Esophagus (tissue), 2 donors: ENCODE results near the gene PLXNA2. TPM values are rescaled to one million over a fixed set of nuclear protein-coding genes. Genes with fewer than 3 reads are reported as not detected.

ENCODE experiments used
- H3K27ac ChIP-seq, 2 donors: one replicate each; pipeline ENCODE4 v1.5.1; 2013; ENCODE audit warnings: low read depth in 2 of 2, mild to moderate bottlenecking in 2 of 2, inconsistent platforms in 1 of 2, low read length in 1 of 2, moderate library complexity in 1 of 2
- H3K27me3 ChIP-seq, 2 donors: one replicate each; pipeline ENCODE4 v1.6.1; 2013; ENCODE audit warnings: low read length in 2 of 2, control low read depth in 1 of 2, mild to moderate bottlenecking in 1 of 2; ENCODE audit not compliant: insufficient read depth in 2 of 2, control insufficient read depth in 1 of 2
- H3K36me3 ChIP-seq, 2 donors: one replicate each; pipeline ENCODE4 v1.6.1; 2013; ENCODE audit warnings: low read length in 1 of 2; ENCODE audit not compliant: control insufficient read depth in 2 of 2, insufficient read depth in 2 of 2
- H3K4me1 ChIP-seq, 2 donors: one replicate each; pipeline ENCODE4 v1.6.1; 2013; ENCODE audit warnings: low read length in 1 of 2; ENCODE audit not compliant: control insufficient read depth in 2 of 2, insufficient read depth in 2 of 2
- H3K4me3 ChIP-seq, 2 donors: one replicate each; pipeline ENCODE4 v1.5.1; 2013; ENCODE audit warnings: low read length in 2 of 2, mild to moderate bottlenecking in 2 of 2, low read depth in 1 of 2, moderate library complexity in 1 of 2
- H3K9me3 ChIP-seq, 2 donors: one replicate each; pipeline ENCODE4 v1.6.1; 2013; ENCODE audit warnings: mild to moderate bottlenecking in 2 of 2, low read depth in 1 of 2, low read length in 1 of 2, moderate library complexity in 1 of 2; ENCODE audit not compliant: control insufficient read depth in 2 of 2, insufficient read depth in 1 of 2
- WGBS, 2 donors: extraction: QIAGEN DNeasy Blood & Tissue Kit; methylation state at CpG; one replicate each; pipeline ENCODE4 v1.1.7; 2013; 5-methylcytosine and 5-hydroxymethylcytosine counted together
- polyA plus RNA-seq, 2 donors: library from polyadenylated mRNA; stranded (reverse); fragments of 200-250 nt; gene quantifications; one replicate each; pipeline ENCODE4 v1.2.3, GENCODE V29; 2013
- donor health status: healthy with polysubstance abuse.
- donor health status: Bipolar disorder and iron deficiency.

PLXNA2 gene
- polyA plus RNA-seq, 2 donors = 12.6 to 25.5 TPM

DNA sequence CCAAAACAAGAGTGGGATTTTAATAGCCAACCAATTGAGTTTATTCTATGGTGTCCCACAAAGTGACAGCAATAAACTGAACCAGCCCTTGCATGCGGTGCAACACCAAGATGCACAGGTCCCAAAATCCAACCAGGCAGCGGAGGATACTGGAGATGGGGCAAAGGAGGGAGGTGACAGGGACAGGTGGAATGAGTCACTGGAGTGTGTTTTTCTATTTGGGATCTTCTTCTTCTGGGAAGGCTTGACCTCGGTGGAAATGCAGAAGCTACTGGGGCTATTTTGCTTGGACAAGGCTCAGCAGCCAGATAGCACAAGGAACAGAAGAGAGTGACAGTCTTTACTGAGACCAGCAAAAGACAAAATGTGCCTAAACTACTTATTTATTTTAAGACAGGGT, 97.5 kb downstream of the PLXNA2 start:
- 92 to 95% methylated on average over 3 of the region's 3 CpGs for WGBS, 2 donors
- Histone ChIP-seq H3K27me3 (no peaks in the 10 kb centered on the region), H3K4me1 (peaks cover 3 to 13% of the 10 kb centered on the region in 2 donors)

DNA sequence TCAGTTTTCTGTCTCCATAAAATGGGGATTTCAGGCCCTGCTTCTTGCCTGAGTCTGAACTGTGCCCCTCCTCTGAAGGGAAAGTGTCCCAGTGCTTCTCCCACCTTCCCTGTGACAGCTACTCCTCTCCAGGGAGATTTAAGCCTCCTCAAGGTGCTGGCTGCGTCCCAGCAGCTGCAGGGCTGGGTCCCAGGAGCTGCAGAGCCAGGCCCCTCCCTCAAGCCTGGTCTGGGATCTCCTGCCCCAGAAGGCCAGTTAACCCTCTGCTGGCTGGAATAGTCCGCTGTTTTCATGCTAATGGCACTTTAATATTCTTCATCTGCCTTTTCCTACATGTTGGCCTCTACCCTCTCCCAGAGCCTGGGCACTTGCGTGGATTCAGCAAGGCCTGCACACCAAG, 99.0 kb downstream of the PLXNA2 start:
- Histone ChIP-seq H3K36me3 (peaks cover 0 to 18% of the 10 kb centered on the region in 2 donors), H3K9me3 (no peaks in the 10 kb centered on the region), H3K4me3 (no peak overlapping the region), H3K4me1 (peaks cover 3 to 6% of the 10 kb centered on the region in 2 donors), H3K27me3 (no peaks in the 10 kb centered on the region), H3K27ac (no peak overlapping the region)
- WGBS, 2 donors = 66 to 71% methylated on average over 3 of the region's 3 CpGs

More for the DNA sequence above, 97.5 kb downstream of the PLXNA2 start:
- Histone ChIP-seq H3K4me3 (no peak overlapping the region), H3K27ac (no peak overlapping the region), H3K36me3 (peaks cover 0 to 13% of the 10 kb centered on the region in 2 donors), H3K9me3 (no peaks in the 10 kb centered on the region)

DNA sequence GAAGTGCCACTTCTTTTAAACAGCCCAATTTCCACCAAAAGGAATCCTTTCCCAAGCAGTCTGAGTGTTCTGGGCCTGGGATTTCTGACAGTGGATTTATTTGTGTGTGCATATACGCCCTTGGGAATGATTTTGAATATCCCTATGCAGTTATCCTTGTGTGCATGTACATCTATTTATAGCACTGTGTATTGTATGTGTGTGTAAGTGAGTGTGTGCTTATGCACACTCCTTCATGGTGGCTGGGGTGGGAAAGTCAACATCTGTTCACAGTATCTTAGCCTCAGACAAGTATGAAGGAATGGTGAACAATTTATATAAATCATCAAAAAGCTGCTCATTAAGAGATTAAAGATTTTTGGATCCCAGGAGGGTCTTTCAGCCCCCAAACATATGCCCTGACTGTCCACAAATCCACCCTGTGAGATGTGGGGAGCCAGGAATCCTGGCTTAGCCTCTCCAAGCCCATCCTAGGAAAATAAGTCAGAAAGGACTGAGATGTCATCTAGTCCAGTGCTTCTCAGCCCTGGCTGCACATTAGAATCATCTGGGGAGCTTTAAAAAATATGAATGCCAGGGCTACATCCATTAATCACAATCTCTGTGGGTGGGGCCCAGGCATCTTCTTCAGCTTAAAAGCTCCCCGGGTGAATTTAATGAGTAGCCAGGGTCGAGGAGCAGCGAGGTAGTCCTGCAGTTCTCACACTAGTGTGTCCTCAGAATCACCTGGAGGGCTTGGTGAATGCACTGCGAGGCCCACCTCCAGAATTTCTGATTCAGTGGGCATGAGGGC, 101.4 kb downstream of the PLXNA2 start:
- Histone ChIP-seq H3K4me1 (peaks cover 0 to 6% of the 10 kb centered on the region in 2 donors), H3K9me3 (no peaks in the 10 kb centered on the region), H3K27me3 (no peaks in the 10 kb centered on the region), H3K36me3 (peaks cover 0 to 17% of the 10 kb centered on the region in 2 donors), H3K4me3 (no peak overlapping the region), H3K27ac (no peak overlapping the region)
- 55 to 56% methylated on average over 5 of the region's 5 CpGs for WGBS, 2 donors

DNA sequence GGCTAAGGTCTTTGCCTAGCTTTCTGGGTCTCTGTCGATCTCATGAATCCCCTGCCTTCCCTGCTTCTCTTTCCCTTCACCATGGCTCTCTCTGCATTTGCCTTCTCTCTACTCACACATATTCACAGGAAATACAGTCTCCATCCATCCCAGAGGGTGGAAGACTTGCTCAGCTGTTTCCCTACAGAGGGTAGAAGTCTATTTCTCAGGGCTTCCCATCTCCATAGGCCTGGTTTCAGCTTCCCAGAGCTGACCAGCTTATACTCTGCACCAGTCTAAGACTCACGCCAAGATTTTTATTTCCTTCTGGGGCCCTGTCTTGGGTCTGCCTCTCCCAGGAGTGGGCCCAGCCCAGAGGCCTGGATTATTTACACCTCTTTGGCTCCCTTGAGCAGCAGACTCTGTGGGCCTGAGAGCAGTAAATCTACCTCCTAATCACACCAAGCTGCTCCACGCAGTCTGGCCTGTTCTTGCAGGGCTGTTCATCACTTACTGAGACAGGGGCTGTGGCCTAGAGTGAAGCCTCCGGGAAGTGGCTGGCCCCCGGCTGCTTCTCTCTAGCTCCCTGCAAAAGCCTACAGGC, 102.5 kb downstream of the PLXNA2 start:
- peaks cover 0 to 17% of the 10 kb centered on the region in 2 donors for H3K36me3 ChIP-seq
- no peak overlapping the region for H3K27ac ChIP-seq
- 66 to 74% methylated on average over 5 of the region's 5 CpGs for WGBS, 2 donors
- H3K27me3 ChIP-seq = no peaks in the 10 kb centered on the region
- peaks cover 2 to 6% of the 10 kb centered on the region in 2 donors for H3K4me1 ChIP-seq
- H3K9me3 ChIP-seq = no peaks in the 10 kb centered on the region
- no peak overlapping the region for H3K4me3 ChIP-seq

DNA sequence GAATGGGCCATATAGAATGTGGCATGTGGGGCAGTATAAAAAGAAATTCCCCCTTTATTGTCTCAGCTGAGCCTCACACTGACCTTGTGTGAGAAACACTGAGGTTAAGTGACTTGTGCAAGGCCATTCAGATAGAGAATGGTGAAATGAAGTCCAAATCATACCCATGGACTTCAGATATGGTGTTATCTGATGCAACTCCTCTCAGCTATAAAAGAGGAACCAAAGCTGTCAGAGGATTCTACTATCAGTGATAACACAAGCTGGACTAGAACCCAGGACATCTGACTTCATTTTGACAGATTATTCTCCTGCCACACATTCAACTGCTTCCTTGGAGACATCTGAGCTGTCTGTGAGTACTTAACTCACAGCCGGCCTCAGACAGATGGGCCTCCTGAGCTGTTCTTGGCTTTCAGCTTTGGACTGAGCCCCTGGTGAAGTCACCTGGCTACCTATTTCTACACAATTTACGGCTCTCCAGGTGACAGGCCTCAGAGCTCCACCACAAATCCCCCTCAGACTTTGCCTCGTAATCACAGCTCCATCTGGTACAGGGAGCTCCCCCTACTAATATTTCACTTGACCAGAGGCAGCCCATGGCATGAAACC, 104.6 kb downstream of the PLXNA2 start:
- WGBS, 2 donors = 54 to 88% methylated on average over 3 of the region's 3 CpGs
- peaks cover 2 to 3% of the 10 kb centered on the region in 2 donors for H3K4me1 ChIP-seq
- H3K27ac ChIP-seq = no peak overlapping the region

DNA sequence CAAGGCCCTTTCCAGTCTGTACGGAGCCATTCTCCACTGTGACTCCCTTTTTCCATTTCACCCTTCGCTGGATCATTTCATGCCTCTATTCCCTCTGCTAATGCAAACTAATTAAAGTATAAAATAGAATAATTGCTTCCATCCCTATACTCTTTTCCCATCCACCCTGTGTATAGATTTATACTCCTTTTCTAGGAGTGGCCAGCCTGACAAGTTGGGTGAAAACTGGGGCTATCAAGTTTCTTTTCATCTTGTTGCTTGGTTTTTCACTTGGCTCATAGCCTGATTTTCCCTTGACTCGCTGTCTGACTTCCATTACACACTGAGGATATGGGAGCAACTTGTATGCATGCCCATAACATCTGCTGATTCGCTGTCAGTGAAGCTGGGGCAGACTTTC, 107.0 kb downstream of the PLXNA2 start:
- peaks cover 0 to 21% of the 10 kb centered on the region in 2 donors for H3K36me3 ChIP-seq

More for the DNA sequence above, 104.6 kb downstream of the PLXNA2 start:
- Histone ChIP-seq H3K9me3 (no peaks in the 10 kb centered on the region), H3K27me3 (no peaks in the 10 kb centered on the region), H3K36me3 (peaks cover 0 to 23% of the 10 kb centered on the region in 2 donors), H3K4me3 (no peak overlapping the region)

DNA sequence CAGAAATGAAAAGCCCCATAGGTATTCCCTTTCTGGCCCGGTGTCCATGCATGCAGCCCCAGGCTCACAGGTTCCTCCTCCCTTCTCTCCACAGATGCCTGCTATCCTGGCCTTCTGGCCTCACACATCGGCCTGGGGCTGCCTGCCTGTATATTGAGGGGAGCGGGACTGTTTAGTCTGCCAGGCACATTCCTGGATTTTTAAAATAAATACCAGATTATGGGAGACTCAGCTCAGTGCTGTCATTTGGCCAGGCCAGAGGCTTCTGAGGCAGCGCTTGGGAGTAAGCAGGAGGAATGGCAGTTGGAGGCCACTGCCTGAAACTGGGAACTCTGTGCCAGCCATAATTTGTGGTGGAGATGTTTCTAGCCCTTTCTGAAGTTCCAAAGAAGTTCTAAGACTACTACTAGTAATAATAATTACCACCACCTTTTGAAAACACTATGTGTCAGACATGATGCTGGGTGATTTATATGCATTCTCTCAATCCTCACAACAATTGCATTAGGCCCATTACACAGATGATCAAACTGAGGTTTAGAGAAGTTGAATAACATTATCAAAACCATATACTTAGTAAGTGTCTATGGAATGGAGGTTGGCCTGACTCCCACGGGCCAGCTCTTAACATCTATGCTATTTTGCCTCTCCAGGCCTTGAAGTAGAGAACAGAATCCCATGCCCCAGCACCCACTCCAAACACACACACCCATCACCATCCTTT, 107.6 kb downstream of the PLXNA2 start:
- Histone ChIP-seq H3K4me1 (peaks cover 4 to 8% of the 10 kb centered on the region in 2 donors), H3K36me3 (peaks cover 0 to 15% of the 10 kb centered on the region in 2 donors), H3K27ac (no peak overlapping the region), H3K9me3 (no peaks in the 10 kb centered on the region), H3K4me3 (no peak overlapping the region), H3K27me3 (no peaks in the 10 kb centered on the region)
- WGBS, 2 donors = 69 to 78% methylated on average over 5 of the region's 5 CpGs

More for the DNA sequence above, 107.0 kb downstream of the PLXNA2 start:
- peaks cover 2 to 4% of the 10 kb centered on the region in 2 donors for H3K4me1 ChIP-seq
- no peaks in the 10 kb centered on the region for H3K27me3 ChIP-seq
- no peak overlapping the region for H3K27ac ChIP-seq
- H3K4me3 ChIP-seq = no peak overlapping the region
- no peaks in the 10 kb centered on the region for H3K9me3 ChIP-seq
- WGBS, 2 donors = 72 to 77% methylated on average over 4 of the region's 4 CpGs

DNA sequence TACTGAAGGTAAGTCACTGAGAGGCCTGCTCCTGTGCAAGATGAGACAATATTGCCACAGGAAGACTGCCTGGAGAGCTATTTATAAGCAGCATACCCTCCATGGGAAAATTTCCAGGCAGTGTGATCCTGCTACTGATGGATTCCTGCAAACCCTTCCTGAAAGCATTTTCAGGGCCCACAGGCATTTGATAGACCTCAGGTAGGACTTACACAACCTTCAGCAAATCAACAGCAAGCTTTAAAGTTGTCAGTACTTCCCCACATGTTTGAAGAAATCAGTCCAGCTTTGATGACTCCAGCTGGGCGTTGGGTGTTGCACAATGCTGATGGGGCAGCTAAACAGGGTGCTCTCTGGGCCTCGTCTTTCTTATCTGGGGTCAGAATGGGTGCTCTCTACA, 108.8 kb downstream of the PLXNA2 start:
- peaks cover 0 to 13% of the 10 kb centered on the region in 2 donors for H3K36me3 ChIP-seq
- H3K27ac ChIP-seq = peak overlapping the region; percentile 11 to 34
- no peaks in the 10 kb centered on the region for H3K27me3 ChIP-seq
- H3K4me3 ChIP-seq = no peak overlapping the region
- H3K4me1 ChIP-seq = peaks cover 4 to 8% of the 10 kb centered on the region in 2 donors
- H3K9me3 ChIP-seq = no peaks in the 10 kb centered on the region
- 43 to 50% methylated on average over 2 of the region's 2 CpGs for WGBS, 2 donors

DNA sequence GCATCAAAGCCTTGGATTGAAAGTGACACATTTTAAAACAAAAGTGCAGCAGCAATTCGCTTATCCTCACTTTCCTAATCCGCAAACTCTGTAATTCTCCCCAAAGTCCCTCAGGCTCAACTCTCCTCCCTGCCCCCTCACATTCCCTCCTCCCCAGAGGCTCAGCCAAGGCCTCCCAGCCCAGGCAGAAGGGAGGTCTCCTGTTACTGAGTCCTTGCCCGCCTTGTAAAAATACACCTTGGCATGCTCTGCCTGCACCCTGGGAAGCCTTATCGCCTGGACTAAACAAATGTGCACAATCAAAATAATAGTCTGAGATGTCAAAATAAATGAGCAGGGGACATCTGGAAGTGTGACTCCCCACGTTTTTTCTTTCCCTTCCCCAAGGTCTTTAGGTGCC, 109.7 kb downstream of the PLXNA2 start:
- Histone ChIP-seq H3K9me3 (no peaks in the 10 kb centered on the region), H3K36me3 (peaks cover 0 to 13% of the 10 kb centered on the region in 2 donors), H3K4me3 (no peak overlapping the region), H3K27me3 (no peaks in the 10 kb centered on the region), H3K4me1 (peaks cover 4 to 8% of the 10 kb centered on the region in 2 donors), H3K27ac (no peak overlapping the region)
- 56 to 63% methylated on average over 5 of the region's 5 CpGs for WGBS, 2 donors
